Prostate gland (tissue), 2 donors: ENCODE measurements around the gene DLST. TPM values are rescaled to one million over a fixed set of nuclear protein-coding genes. Genes with fewer than 3 reads are reported as not detected.

ENCODE experiments used
- DNase-seq: peaks from one replicate; pipeline ENCODE4 v3.0.0-alpha.2; 2019; ENCODE audit warnings: low spot score
- H3K27ac ChIP-seq, 2 donors: fragments of 200-600 bp; sonication (generic); 2 replicates each; pipeline ENCODE4 v1.5.1; 2017 to 2019
- H3K27me3 ChIP-seq: fragments of 200-600 bp; sonication (generic); replicated peaks from 2 replicates; pipeline ENCODE4 v1.5.1; 2019; ENCODE audit not compliant: insufficient read depth
- H3K36me3 ChIP-seq, 2 donors: fragments of 200-600 bp; sonication (generic); 1 replicate in 1 of 2; 2 replicates in 1 of 2; pipeline versions ENCODE4 v1.5.1 to v1.8.1; 2017 to 2019
- H3K4me1 ChIP-seq: fragments of 200-600 bp; sonication (generic); replicated peaks from 2 replicates; pipeline ENCODE4 v1.5.1; 2019
- H3K4me3 ChIP-seq, 2 donors: fragments of 200-600 bp; sonication (generic); 2 replicates each; pipeline ENCODE4 v1.5.1; 2017 to 2019
- H3K9me3 ChIP-seq: fragments of 200-600 bp; sonication (generic); 2 replicates; pipeline ENCODE4 v1.5.1; 2017
- CTCF ChIP-seq, 4 experiments: fragments of 200-600 bp in 2 of 4; fragments of 450-650 bp in 2 of 4; sonication (generic) in 2 of 4; IDR thresholded peaks; 1 replicate in 3 of 4; 2 replicates in 1 of 4; pipeline ENCODE4 v1.5.1; 2016 to 2019; ENCODE audit warnings: antibody characterized with exemption in 4 of 4, mild to moderate bottlenecking in 2 of 4, moderate library complexity in 2 of 4
- POLR2A ChIP-seq: fragments of 450-650 bp; IDR thresholded peaks from one replicate; pipeline ENCODE4 v1.6.1; 2016; ENCODE audit warnings: antibody characterized with exemption, mild to moderate bottlenecking
- POLR2AphosphoS5 ChIP-seq: sonication (generic); formaldehyde crosslinking; IDR thresholded peaks from one replicate; pipeline ENCODE4 v1.6.1; 2017; ENCODE audit warnings: antibody characterized with exemption
- WGBS: methylation state at CpG from one replicate; pipeline ENCODE4 v1.1.5; 2018; 5-methylcytosine and 5-hydroxymethylcytosine counted together
- intact Hi-C: fragments of 100-400 bp; cut with DNase I; formaldehyde crosslinking; loops from one replicate; pipeline ENCODE4 v1.14.2; 2022
- total RNA-seq, 2 donors: library from RNA; depleted of rRNA; stranded (reverse); fragments of >200 nt; gene quantifications; one replicate each; pipeline ENCODE4 v1.1.0, GENCODE V29; 2016

The DLST gene
- total RNA-seq, 2 donors from 2014 or later, result 44.9 to 93.0 TPM

- DNase-seq, result no peak
- Histone ChIP-seq H3K27me3 (no peaks in the 10 kb centered on the region), H3K9me3 (no peaks in the 10 kb centered on the region), H3K27ac (peak overlapping the region; percentile 49 to 53), H3K4me3 (no peak overlapping the region), H3K36me3 (no peaks in the 10 kb centered on the region), H3K4me1 (no peaks in the 10 kb centered on the region)
- WGBS, result 74% methylated on average over 12 of the region's 12 CpGs
- intact Hi-C loops, result no loop called here
- TF ChIP-seq POLR2AphosphoS5 (no peak), CTCF (IDR thresholded peaks at IDR 0.05) (no peak), POLR2A (no peak)
Observed at GRCh38 chr14:74942181-74942580, 60.5 kb downstream of the DLST start.

- TF ChIP-seq POLR2A (no peak), POLR2AphosphoS5 (no peak), CTCF (IDR thresholded peaks at IDR 0.05) (no peak)
- WGBS, result 83% methylated on average over 11 of the region's 11 CpGs
- intact Hi-C loops, result no loop called here
Observed at GRCh38 chr14:74942608-74943007, 60.9 kb downstream of the DLST start.

DNA sequence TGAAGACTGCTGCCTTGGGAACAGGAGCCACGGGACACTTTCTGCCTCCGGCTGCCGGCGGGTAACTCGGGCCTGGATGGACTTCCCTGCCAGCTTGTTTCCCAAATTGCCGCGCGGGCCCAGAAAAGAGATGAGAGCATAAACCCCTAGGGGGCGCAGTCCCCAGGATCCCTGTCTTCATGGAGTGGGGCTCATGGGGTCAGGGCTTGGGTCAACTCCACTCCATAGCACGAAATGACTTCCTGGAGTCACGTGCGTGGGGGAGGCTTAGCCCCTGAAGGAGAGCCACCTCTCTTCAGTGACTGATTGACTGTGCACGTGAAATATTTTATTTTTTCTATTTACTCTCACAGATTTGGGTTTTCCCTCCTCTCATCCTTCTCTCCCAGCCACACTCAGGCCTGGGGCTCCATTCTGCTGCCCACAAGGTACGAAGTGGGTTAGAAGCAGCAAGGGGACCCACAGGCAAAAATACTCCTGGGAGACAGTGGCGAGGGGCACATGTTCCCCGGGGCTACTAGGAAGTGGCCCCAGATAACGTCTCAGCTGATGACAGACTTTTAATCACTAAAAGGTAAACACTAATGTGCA is 63.6 kb downstream of the DLST start:
- H3K4me1 ChIP-seq, result no peaks in the 10 kb centered on the region
- no peaks in the 10 kb centered on the region for H3K36me3 ChIP-seq
- H3K27me3 ChIP-seq, result no peaks in the 10 kb centered on the region
- H3K9me3 ChIP-seq, result no peaks in the 10 kb centered on the region
- TF ChIP-seq POLR2AphosphoS5 (no peak), POLR2A (no peak), CTCF (IDR thresholded peaks at IDR 0.05) (no peak)
- DNase-seq, result no peak
- no peak overlapping the region for H3K4me3 ChIP-seq
- intact Hi-C loops, result loop anchor here (5.0 kb wide), 1 partner anchor 57 kb away; the partner anchor contains the start of gene EIF2B2
- WGBS, result 72% methylated on average over 17 of the region's 17 CpGs
- no peak overlapping the region for H3K27ac ChIP-seq

More at GRCh38 chr14:74942608-74943007, 60.9 kb downstream of the DLST start:
- peak overlapping the region; percentile 49 to 53 for H3K27ac ChIP-seq
- no peaks in the 10 kb centered on the region for H3K36me3 ChIP-seq
- H3K27me3 ChIP-seq, result no peaks in the 10 kb centered on the region
- no peak overlapping the region for H3K4me3 ChIP-seq
- no peak for DNase-seq
- no peaks in the 10 kb centered on the region for H3K9me3 ChIP-seq
- H3K4me1 ChIP-seq, result no peaks in the 10 kb centered on the region

DNA sequence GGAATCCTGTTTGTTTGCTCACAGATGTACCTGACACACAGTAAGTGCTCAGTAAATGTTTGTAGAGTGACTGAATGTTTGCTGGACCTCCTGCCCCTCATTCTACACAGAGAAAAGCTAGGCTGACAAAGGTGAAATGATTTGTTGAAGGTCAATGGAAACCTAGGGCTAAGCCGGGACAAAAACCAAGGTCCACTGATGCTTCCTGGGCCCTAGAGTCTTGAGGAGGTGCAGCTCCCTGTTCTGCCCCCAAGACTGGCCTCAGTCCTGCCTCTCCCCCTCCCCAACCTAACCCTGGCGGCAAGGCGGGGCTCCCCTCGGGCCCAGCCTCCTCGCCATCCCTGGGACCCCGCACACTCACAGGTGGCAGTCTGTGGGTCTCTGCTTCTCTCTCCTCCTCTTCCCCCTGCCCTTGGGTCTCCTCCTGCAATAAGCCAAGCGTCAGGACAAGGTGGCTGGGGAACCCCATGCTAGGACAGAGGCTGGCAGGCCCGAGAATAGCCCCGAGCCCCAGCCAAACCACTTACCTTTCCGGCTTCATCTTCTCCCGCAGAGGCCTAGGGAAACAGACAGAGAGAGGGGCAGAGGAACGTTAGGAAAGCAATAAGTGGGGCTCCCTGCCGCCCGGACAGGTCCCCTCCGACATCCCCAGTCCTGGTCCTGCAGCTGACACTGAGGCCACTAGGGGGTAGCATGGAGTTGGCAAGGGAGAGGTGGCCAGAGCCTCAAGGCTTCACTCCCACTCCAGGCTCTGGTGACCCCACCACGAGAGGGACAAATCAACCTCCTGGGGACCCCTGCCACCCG is 64.3 kb downstream of the DLST start:
- no peaks in the 10 kb centered on the region for H3K36me3 ChIP-seq
- no peaks in the 10 kb centered on the region for H3K4me1 ChIP-seq
- 43% methylated on average over 16 of the region's 17 CpGs for WGBS
- H3K4me3 ChIP-seq, result no peak overlapping the region
- no peaks in the 10 kb centered on the region for H3K9me3 ChIP-seq
- TF ChIP-seq POLR2A (no peak), CTCF (IDR thresholded peaks at IDR 0.05) (peak; percentile 72 to 91 (median 81)), POLR2AphosphoS5 (no peak)
- peak; percentile 66 for DNase-seq
- no peaks in the 10 kb centered on the region for H3K27me3 ChIP-seq
- intact Hi-C loops, result loop anchor here (2.0 to 5.0 kb wide), 2 partner anchors 56 to 143 kb away; partner anchors contain the start of gene EIF2B2
- peak overlapping the region in 1 of 2 donors; percentile 25 for H3K27ac ChIP-seq
